K562 (cell line): Measurements from ENCODE around the gene TMCC2. TPM values are rescaled to one million over a fixed set of nuclear protein-coding genes. Genes with fewer than 3 reads are reported as not detected.

Source experiments
- ARID4B ChIP-seq: sonication (generic); formaldehyde crosslinking; IDR thresholded peaks from 2 replicates; pipeline ENCODE4 v1.8.0; 2022; ENCODE audit warnings: mild to moderate bottlenecking, missing genetic modification reagents
- ARNT ChIP-seq, 2 experiments: fragments of 450-650 bp; IDR thresholded peaks; 2 replicates each; pipeline ENCODE4 v1.6.1; 2016; ENCODE audit warnings: mild to moderate bottlenecking in 1 of 2
- CTCFL ChIP-seq: IDR thresholded peaks from 2 replicates; pipeline ENCODE4 v1.6.1; 2011; ENCODE audit warnings: borderline replicate concordance, low read depth, mild to moderate bottlenecking, moderate library complexity, low read length; ENCODE audit not compliant: insufficient read depth, poor library complexity, severe bottlenecking
- CXXC5 ChIP-seq: fragments of 250-450 bp; sonication (Bioruptor Pico); IDR thresholded peaks from 2 replicates; pipeline ENCODE4 v1.8.0; 2022; ENCODE audit warnings: inconsistent platforms, mild to moderate bottlenecking, moderate library complexity
- HDGF ChIP-seq: fragments of 450-650 bp; IDR thresholded peaks from 2 replicates; pipeline ENCODE4 v1.6.1; 2016
- MTF1 ChIP-seq: fragments of 250-450 bp; sonication (Bioruptor Pico); IDR thresholded peaks from 2 replicates; pipeline ENCODE4 v1.9.0; 2021; ENCODE audit warnings: moderate library complexity, mild to moderate bottlenecking, inconsistent platforms, borderline replicate concordance
- NCOA4 ChIP-seq: fragments of 450-650 bp; IDR thresholded peaks from 2 replicates; pipeline ENCODE4 v1.6.1; 2018; ENCODE audit warnings: mild to moderate bottlenecking; ENCODE audit not compliant: partially characterized antibody
- NFRKB ChIP-seq: fragments of 450-650 bp; IDR thresholded peaks from 2 replicates; pipeline ENCODE4 v1.6.1; 2016; ENCODE audit warnings: low read depth
- POLR2AphosphoS5 ChIP-seq: IDR thresholded peaks from 2 replicates; pipeline ENCODE4 v1.6.1; 2011; ENCODE audit warnings: mild to moderate bottlenecking, low read depth, low read length, moderate library complexity; ENCODE audit not compliant: control insufficient read depth, insufficient read depth
- PTRF ChIP-seq: fragments of 450-650 bp; IDR thresholded peaks from 2 replicates; pipeline ENCODE4 v1.6.1; 2016; ENCODE audit warnings: mild to moderate bottlenecking, missing genetic modification characterization, missing compliant biosample characterization
- RCOR1 ChIP-seq, 2 experiments: IDR thresholded peaks; 2 replicates each; pipeline ENCODE4 v1.6.1; 2012; ENCODE audit warnings: low read depth in 2 of 2, low read length in 2 of 2, borderline replicate concordance in 1 of 2, improper control_type of control experiment in 1 of 2
- TAF1 ChIP-seq: IDR thresholded peaks from 2 replicates; pipeline ENCODE4 v1.6.1; 2011; ENCODE audit warnings: mild to moderate bottlenecking, low read length, moderate library complexity; ENCODE audit not compliant: insufficient read depth, control insufficient read depth, severe bottlenecking; ENCODE audit errors: extremely low read depth
- TEAD4 ChIP-seq, 2 experiments: sonication (generic) in 1 of 2; formaldehyde crosslinking in 1 of 2; IDR thresholded peaks; 2 replicates each; pipeline versions ENCODE4 v1.6.1 to v1.8.0; 2012 to 2022; ENCODE audit warnings: borderline replicate concordance in 1 of 2, inconsistent platforms in 1 of 2, low read length in 1 of 2, mild to moderate bottlenecking in 1 of 2, missing genetic modification reagents in 1 of 2
- THAP12 ChIP-seq: fragments of 250-450 bp; sonication (Bioruptor Pico); IDR thresholded peaks from 2 replicates; pipeline ENCODE4 v1.9.0; 2021; ENCODE audit warnings: mild to moderate bottlenecking, inconsistent platforms
- ZBTB17 ChIP-seq: fragments of 450-650 bp; formaldehyde crosslinking; IDR thresholded peaks from 2 replicates; pipeline ENCODE4 v1.4.0; 2020; ENCODE audit warnings: mild to moderate bottlenecking
- ZNF175 ChIP-seq: fragments of 200-800 bp; sonication (Bioruptor generic); IDR thresholded peaks from 2 replicates; pipeline ENCODE4 v1.6.1; 2016; ENCODE audit warnings: low read depth, mild to moderate bottlenecking, missing genetic modification characterization, missing compliant biosample characterization
- ZNF668 ChIP-seq: fragments of 250-450 bp; sonication (Bioruptor Pico); IDR thresholded peaks from 2 replicates; pipeline ENCODE4 v1.8.0; 2022; ENCODE audit warnings: mild to moderate bottlenecking, inconsistent platforms
- ZNF778 ChIP-seq: fragments of 450-650 bp; formaldehyde crosslinking; IDR thresholded peaks from 2 replicates; pipeline ENCODE4 v1.4.0; 2020; ENCODE audit warnings: mild to moderate bottlenecking, moderate library complexity
- polyA plus RNA-seq, 8 experiments: library from polyadenylated mRNA; depleted of rRNA in 4 of 8; stranded (reverse) in 5 of 8; unstranded in 3 of 8; fragments of >200 nt; fragmentation: Nextera tagmentation in 2 of 8; fragmentation: Illumina TruSeq in 1 of 8; extraction: Ambion mirVana in 2 of 8; extraction: Trizol in 1 of 8; gene quantifications; 2 replicates each; pipeline versions ENCODE4 v1.2.1 to v1.2.3, GENCODE V29; 2011 to 2014; ENCODE audit warnings: inconsistent platforms in 1 of 8, missing spikeins in 1 of 8
- total RNA-seq, 7 experiments: library from RNA; depleted of rRNA in 6 of 7; stranded (reverse); fragments of >200 nt in 6 of 7; fragmentation: Illumina TruSeq in 2 of 7; extraction: Trizol in 2 of 7; gene quantifications; 2 replicates each; pipeline versions ENCODE4 v1.2.1 to v1.2.3, GENCODE V29; 2011 to 2021; ENCODE audit warnings: low replicate concordance in 1 of 7

The TMCC2 gene
- total and polyA plus RNA-seq, 9 of the 15 experiments (the other 6 are each of a cell fraction or from before 2014, with no cell fraction given) = 0.06 to 1.8 (median 0.98) TPM

DNA sequence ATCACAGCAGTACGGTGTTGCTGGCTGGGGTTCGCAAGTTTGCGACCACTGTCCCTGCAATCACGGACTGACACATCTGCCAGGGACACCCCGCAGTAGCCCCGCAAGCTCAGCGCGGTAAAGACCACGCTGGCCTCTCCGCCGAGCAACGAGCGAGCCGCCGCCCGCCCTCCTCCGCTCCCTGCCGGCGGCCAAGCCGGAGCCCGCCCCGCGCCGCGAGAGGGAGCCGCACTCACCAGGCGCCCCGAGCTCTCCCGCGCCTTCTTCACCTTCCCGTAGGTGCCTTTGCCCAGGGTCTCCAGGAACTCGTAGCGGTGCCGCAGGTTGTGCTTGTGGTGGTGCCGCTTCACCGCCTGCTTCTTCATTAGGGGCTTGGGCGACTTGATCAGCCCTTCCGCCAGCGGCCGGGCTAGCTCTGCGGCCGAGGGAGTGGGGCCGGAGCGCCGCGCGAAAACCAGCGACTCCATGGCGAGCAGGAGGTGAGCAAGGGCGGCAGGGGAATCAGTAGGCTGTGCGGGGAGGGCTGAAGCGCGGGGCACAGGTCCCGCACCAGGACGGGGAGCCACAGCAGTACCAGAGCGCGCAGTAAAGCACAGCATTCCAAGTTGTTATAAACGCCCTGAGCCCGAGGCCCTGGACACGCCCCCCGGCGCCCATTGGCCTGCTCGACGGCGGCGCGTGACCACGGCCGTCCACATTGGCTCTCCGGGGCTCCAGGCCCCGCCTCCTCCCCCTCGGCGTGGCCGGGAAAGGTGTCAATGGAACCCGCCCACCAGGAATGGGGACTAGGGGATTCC is 93.6 kb downstream of the TMCC2 start, which contains the start of gene NUAK2 (continued):
- peak; percentile 68 for TF ChIP-seq ARID4B (CRISPR knock-in tag)
- no peak for TF ChIP-seq ZNF175 (CRISPR knock-in tag)
- TF ChIP-seq ARNT (IDR thresholded peaks at IDR 0.05) = no peak
- TF ChIP-seq POLR2AphosphoS5 = no peak
- TF ChIP-seq CXXC5 (CRISPR knock-in tag) = peak; percentile 83
- TF ChIP-seq PTRF (tag) = no peak
- TF ChIP-seq TEAD4 (IDR thresholded peaks at IDR 0.05; ENCODE audit: low read length) = peak; percentile 4; the same call in 1 of the 2 replicates
- peak; percentile 75; the same call in 1 of the 2 replicates for TF ChIP-seq TEAD4 (CRISPR knock-in tag; IDR thresholded peaks at IDR 0.05; ENCODE audit: borderline replicate concordance)
- no peak for TF ChIP-seq HDGF
- no peak for TF ChIP-seq ZNF668 (CRISPR knock-in tag)
- TF ChIP-seq RCOR1 (IDR thresholded peaks at IDR 0.05; ENCODE audit: borderline replicate concordance in 1 of 2, low read depth in 2 of 2, low read length in 2 of 2) = no peak
- no peak for TF ChIP-seq MTF1 (CRISPR knock-in tag)
- peak; percentile 96 for TF ChIP-seq CTCFL
- TF ChIP-seq NFRKB = no peak
- no peak for TF ChIP-seq ZNF778 (CRISPR knock-in tag)
- TF ChIP-seq NCOA4 = no peak
- no peak for TF ChIP-seq THAP12 (CRISPR knock-in tag)
- peak; percentile 5 for TF ChIP-seq TAF1
- TF ChIP-seq ZBTB17 = 0 out of 2 replicates have a peak, but pooled peaks have one; percentile 21
